HG03108 (cell line): ENCODE measurements around the gene OAS1.
A peak's percentile ranks its signal among the peaks of the same experiment; 100 is the strongest.
"Not testable (repeated sequence)": the region's sequence is repeated elsewhere in the genome, so short reads cannot be mapped to it uniquely, and the experiment has no call there.

ENCODE experiments used
- ATAC-seq: cut with Tn5 transposase; IDR thresholded peaks from one replicate; pipeline ENCODE4 v1.9.1; 2021; ENCODE audit warnings: moderate library complexity; ENCODE audit not compliant: unreplicated experiment

The OAS1 gene

GRCh38 chr12:112898380-112898779 is 8.4 kb upstream of the OAS1 start:
- ATAC-seq: no peak

- ATAC-seq: no peak
These were observed 6.2 kb upstream of the OAS1 start for GRCh38 chr12:112900298-112901145.

GRCh38 chr12:112901271-112901670 is 5.5 kb upstream of the OAS1 start:
- ATAC-seq: no peak

DNA sequence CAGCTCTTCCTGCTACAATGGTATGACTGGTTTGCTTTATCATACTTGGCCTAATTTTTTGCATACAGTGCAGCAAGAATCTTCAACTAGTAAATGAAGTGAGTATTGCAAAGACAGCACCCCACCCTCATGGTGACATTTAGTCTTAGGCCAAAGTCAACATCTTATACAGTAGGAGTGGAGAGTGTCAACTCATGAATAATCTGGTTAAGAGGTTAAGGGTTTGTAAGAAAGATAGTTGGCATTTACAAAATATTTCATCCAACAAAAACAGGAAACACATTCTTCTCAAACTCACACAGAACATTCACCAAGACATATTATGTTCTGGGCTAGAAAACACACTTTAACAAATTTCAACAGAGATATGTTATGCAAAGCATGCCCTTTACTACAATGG is 2.2 kb upstream of the OAS1 start:
- no peak for ATAC-seq

- ATAC-seq: no peak
These were observed 1.2 kb upstream of the OAS1 start for GRCh38 chr12:112905451-112906089.

DNA sequence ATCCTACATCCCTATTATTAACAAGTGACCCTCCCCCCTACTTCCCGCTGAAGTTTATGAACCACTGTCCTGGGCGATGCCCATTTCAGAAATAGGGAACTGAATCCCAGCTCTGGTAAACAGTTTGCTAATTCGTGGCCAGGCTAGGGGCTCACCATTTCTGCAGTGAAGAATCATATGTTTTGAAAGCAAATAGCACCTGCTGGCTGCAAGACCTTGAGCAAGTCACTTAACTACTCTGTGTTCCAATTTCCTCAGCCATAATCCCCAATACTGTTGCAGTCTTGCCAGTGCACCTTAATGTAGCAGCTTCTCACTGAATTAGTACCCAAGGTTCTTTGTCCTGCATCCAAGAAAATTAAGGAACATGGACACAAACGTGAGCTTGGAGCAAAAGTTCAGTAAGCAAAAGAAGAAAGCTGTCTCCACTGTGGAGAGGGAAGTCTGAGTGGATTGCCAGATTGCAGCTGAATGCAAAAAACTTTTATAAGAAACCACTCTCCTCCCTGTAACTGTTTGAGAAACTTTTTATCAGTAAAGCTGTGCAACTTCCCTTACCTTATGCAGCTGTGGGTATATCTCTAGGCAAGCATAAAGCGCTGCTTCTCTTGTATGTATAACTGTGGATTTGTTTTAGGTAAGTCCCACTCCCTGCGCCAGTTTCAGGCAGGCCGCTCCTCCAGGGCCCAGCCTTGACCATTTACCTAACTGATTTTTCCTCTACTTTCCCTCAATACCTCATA is 824 bp downstream of the OAS1 start:
- peak; percentile 42 for ATAC-seq

DNA sequence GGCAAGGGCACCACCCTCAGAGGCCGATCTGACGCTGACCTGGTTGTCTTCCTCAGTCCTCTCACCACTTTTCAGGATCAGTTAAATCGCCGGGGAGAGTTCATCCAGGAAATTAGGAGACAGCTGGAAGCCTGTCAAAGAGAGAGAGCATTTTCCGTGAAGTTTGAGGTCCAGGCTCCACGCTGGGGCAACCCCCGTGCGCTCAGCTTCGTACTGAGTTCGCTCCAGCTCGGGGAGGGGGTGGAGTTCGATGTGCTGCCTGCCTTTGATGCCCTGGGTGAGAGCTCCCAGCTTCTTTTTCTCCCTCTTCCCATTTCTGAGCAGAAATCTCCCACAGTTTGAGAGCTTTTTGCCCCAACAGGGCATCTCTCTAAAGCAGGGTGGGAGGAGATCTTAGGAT is 1.8 kb downstream of the OAS1 start:
- no peak for ATAC-seq

DNA sequence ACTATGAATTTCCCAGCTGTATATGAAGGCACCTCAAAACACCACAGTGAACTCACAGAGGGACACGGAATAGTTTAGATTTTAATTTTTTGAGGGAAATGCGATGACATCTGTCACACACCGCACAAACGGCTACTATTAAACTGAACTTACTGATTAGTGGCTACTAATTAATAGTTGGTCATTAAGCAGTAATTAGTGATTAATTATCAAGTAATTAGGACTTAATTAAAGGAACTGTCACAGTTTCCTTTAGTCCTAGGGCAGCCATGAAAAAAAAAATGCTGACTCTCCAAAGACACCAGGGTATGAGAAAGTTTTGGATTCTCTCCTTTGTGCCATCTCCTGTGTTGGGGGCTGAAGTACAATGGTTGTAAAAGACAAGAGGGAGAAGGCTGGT is 2.9 kb downstream of the OAS1 start:
- no peak for ATAC-seq

- no peak for ATAC-seq
These were observed 6.4 kb downstream of the OAS1 start for GRCh38 chr12:112913038-112913688.

DNA sequence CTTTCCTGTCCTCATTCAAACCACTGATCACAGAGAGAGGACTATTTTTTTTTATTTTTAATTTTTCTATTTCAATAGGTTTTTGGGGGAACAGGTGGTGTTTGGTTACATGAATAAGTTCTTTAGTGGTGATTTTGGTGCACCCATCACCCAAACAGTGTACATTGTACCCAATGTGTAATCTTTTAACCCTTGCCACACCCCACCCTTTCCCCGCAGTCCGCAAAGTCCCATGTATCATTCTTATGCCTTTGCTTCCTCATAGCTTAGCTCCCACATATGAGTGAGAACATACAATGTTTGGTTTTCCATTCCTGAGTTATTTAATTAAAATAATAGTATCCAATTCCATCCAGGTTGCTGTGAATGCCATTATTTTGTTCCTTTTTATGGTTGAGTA is 7.1 kb downstream of the OAS1 start:
- not testable (repeated sequence) for ATAC-seq

DNA sequence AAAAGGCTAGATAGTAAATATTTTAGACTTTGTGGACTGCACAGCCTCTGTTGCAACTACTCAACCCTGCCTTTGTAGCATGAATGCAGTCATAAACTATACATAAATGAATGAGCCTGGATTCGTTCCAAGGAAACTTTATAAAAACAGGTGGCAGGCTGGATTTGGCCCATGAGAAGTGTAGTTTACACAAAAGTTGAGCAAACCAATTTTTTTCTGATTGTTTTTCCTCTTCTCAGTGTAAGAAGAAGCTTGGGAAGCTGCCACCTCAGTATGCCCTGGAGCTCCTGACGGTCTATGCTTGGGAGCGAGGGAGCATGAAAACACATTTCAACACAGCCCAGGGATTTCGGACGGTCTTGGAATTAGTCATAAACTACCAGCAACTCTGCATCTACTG is 9.5 kb downstream of the OAS1 start:
- ATAC-seq: no peak

DNA sequence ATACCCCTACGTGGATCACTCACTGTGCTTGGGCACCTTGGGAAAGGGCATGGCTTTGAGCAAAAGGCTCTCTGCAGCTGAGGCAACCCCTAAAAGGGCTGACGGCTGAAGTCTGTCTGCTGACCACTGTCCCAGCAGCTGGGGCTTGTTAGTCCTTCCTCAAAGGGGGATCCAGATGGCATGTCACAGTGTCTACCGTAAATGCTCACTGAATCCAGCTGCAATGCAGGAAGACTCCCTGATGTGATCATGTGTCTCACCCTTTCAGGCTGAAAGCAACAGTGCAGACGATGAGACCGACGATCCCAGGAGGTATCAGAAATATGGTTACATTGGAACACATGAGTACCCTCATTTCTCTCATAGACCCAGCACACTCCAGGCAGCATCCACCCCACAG is 12.4 kb downstream of the OAS1 start:
- ATAC-seq: no peak

GRCh38 chr12:112924986-112925385 is 18.2 kb downstream of the OAS1 start:
- ATAC-seq: peak; percentile 78

DNA sequence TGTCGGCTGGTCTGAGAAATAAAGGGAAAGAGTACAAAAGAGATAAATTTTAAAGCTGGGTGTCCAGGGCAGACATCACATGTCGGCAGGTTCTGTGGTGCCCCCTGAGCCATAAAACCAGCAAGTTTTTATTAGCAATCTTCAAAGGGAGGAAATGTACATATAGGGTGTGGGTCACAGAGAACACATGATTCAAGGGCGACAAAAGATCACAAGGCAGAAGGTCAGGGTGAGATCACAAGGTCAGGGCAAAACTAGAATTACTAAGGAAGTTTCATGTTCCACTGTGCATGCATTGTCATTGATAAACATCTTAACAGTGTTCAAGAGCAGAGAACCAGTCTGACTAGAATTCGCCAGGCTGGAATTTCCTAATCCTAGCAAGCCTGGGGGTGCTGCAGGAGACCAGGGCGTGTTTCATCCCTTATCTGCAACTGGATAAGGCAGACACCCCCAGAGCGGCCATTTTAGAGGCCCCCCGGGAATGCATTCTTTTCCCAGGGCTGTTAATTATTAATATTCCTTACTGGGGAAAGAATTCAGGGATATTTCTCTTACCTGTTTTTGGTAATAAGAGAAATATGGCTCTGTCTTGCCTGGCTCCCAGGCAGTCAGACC is 19.8 kb downstream of the OAS1 start:
- ATAC-seq: not testable (repeated sequence)

- ATAC-seq: no peak
These were observed 20.7 kb downstream of the OAS1 start for GRCh38 chr12:112927475-112927874.

- ATAC-seq: no peak
These were observed 21.2 kb downstream of the OAS1 start for GRCh38 chr12:112927925-112928324.

DNA sequence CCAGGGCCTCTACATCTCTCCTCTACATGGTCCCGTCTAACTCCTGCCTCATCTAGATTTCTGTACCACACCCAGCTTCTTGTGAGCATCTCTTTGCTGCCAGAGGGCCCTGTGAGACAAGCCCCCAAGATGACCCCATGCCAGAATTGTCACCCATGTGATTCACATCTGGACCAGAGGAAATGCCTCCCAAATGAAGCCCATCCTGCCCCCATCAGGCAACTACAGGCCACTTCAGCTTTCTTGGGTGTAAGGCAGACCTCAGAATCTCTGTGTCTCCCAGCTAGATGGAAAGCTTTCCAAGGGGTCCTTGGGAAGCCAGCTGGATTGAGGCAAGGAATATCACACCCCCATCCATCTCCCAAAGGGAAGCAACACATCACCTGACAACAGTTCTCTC is 22.2 kb downstream of the OAS1 start:
- no peak for ATAC-seq

DNA sequence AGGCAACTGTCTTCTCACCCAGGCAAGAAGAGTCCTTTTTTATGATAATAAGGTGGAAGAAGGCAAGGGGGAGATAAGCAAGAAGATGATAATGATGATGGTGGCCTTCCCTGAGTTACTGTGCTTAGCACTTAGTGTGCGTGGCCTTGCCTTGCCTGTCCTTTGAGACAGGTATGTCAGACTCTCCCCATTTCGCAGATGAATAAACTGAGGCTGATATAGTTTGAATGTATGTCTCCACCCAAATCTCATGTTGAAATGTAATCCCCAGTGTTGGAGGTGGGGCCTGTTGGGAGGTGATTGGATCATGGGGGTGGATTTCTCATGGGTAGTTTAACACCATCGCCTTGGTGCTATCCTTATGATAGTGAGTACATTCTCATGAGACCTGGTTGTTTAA is 23.0 kb downstream of the OAS1 start:
- no peak for ATAC-seq

GRCh38 chr12:112930350-112930749 is 23.6 kb downstream of the OAS1 start:
- no peak for ATAC-seq

- no peak for ATAC-seq
These were observed 25.8 kb downstream of the OAS1 start for GRCh38 chr12:112932485-112933128.
